HG03558 (cell line): Measurements from ENCODE around the gene OPN1MW.
A peak's percentile ranks its signal among the peaks of the same experiment; 100 is the strongest.
"Not testable (repeated sequence)": the region's sequence is repeated elsewhere in the genome, so short reads cannot be mapped to it uniquely, and the experiment has no call there.

ENCODE experiments used
- ATAC-seq: cut with Tn5 transposase; IDR thresholded peaks from one replicate; pipeline ENCODE4 v1.9.1; 2021; ENCODE audit warnings: moderate number of reproducible peaks; ENCODE audit not compliant: unreplicated experiment; ENCODE audit errors: extremely low read depth

The OPN1MW gene

DNA sequence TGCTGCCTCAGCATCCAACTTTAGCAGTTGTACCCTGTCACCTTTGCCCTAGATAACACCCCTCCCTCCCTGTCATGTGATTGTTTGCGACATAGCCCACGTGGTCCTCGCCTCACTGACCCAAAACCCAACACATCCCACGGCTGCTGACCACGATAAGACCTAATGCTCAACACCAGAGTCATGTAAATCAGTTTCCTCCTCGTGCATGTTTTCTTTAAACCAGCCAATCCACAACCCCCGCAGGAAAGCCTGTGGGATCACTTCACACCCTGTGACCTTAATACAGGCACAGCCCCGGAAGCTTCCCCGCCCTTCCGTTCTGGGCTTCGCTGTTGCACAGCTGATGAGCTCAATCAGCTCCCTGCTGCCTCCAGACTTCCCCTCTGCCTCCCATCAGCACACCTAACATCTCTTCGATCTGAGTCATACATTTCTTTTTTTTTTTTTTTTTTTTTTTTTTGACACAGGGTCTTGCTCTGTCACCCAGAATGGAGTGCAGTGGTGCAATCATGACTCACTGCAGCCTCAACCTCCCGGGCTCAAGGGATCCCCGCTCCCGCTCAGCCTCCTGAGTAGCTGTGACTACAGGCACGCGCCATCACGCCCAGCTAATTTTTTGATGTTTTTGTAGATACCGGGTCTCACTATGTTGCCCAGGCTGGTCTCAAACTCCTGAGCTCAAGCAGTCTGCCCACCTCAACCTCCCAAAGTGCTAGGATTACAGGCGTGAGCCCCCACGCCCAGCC is 27.4 kb downstream of the OPN1MW start:
- ATAC-seq: peak; percentile 79

GRCh38 chrX:154211057-154211456 is 28.7 kb downstream of the OPN1MW start:
- ATAC-seq: not testable (repeated sequence)

- ATAC-seq: not testable (repeated sequence)
These were observed 29.1 kb downstream of the OPN1MW start for GRCh38 chrX:154211499-154211898.

- not testable (repeated sequence) for ATAC-seq
These were observed 37.1 kb downstream of the OPN1MW start, which contains the start of gene OPN1MW2 for GRCh38 chrX:154219456-154219855. Gene OPN1MW2 (plus strand): TSS chrX:154219756. CDS start chrX:154219816, 60 bp downstream.

- not testable (repeated sequence) for ATAC-seq
These were observed 42.9 kb downstream of the OPN1MW start for GRCh38 chrX:154225292-154225691.

DNA sequence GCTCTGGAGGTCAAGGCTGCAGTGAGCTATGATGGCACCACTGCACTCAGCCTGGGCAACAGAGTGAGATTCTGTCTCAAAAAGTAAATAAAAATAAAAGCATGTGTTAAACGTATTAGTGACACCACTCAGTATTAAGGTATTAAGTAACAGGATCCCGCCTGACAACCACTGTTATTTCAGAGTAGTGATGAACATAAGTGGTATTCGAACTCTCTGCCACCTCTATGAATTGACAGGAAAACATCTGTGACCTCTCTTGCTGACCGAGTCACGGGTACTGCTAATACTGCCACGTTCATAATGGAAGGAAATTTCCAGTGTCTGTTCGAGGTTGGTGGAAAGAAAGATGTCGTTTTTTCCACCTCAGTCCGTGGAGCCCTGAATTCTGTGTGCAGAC is 44.3 kb downstream of the OPN1MW start:
- ATAC-seq: not testable (repeated sequence)

DNA sequence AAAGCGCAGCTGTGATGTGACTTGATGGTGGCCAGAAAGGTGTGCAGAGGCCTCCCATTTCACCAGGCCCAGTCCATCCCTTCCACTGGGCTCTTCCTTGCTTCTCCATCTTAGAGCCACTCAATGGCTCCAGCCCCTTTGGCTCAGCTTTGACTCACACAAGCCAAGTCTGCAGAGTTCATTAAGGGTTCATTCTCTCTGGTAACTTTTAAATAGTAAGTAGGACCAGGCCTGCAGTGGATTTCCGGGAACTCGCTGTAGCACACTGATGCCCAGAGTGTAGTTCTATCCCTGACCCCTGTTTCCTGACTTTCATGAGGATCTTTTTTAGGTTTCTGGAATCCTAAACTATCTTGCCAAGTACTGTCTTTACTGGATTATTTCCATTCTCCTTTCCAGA is 49.0 kb downstream of the OPN1MW start:
- ATAC-seq: not testable (repeated sequence)

GRCh38 chrX:154233620-154234019 is 51.2 kb downstream of the OPN1MW start:
- ATAC-seq: not testable (repeated sequence)

DNA sequence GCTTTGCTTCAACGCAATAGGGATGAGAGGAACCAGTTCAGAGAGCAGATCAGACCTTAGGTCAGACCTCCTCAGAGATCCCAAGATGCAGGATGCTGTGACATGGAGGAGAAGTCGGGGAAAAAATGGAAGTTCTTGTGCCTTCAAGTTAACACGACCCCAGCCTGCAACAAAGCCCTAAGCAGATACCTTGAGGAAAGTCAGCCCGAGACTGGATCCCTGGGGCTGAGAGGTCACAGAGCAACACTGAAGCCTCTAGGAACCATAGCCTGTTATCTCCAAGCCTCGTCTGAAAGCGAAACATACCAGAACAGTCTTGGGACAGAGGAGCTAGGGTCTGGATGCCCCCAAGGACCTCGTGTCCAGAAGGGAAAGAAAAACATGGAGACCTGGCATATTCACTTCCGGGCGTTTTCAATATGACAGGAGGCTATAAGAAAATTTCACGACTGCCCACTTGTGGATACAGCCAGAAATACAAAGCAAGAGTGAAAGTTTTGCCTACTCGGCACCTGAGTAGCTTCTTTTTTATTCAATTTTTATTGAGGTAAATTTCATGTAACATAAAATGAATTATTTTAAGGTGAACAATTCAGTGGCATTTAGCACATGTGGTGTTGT is 56.7 kb downstream of the OPN1MW start:
- not testable (repeated sequence) for ATAC-seq

GRCh38 chrX:154239982-154240503 is 57.6 kb downstream of the OPN1MW start:
- ATAC-seq: not testable (repeated sequence)
